ENCODE results near the gene CLTCL1. TPM values are rescaled to one million over a fixed set of nuclear protein-coding genes. Genes with fewer than 3 reads are reported as not detected.

Gene CLTCL1
- total and polyA plus RNA-seq, 2 experiments from 2014 or later: 6.6 to 15.1 TPM

DNA sequence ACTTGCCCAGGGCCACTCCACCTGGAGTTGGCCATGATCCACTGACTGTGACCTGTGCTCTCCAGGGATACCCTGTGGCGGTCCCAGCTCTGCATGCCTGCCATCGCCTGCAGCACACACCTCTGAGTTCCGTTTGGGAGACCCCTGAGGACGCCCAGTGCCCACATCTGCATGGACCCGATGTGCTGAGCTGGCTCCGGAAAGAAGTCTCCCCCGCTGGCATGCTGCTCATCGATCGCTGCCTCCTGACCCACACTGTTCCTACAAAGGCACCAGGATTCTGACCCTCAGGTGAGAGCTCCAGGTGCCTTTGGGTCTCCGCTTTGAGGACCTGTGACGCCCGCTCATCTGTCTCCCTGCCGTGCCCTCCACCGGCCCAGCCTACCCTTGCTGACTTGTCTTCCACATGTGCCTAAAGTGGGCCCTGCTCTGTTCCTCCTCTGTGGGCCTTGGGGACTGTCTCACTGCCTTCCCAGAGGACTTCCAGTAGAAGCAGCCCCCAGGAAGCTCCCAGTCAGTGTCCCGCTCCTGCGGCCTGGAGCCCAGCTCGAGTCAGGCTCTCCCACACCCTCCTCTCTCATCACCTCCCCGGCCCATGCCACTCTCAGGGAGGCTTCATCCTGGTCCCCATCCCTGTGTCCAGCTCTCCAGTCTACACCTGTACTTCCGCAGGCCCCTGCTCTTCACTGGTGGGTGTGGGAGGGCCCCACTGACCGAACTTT is 107.1 kb downstream of the CLTCL1 start (continued):
- no peak for TF ChIP-seq STAT1 (IDR thresholded peaks at IDR 0.05; ENCODE audit: unreplicated experiment)
- TF ChIP-seq EZH2 (IDR thresholded peaks at IDR 0.05; ENCODE audit: low read depth, unreplicated experiment): no peak
- TF ChIP-seq ZNF331 (CRISPR knock-in tag; IDR thresholded peaks at IDR 0.05; ENCODE audit: low read depth): no peak
- TF ChIP-seq REST (IDR thresholded peaks at IDR 0.05; ENCODE audit: unreplicated experiment): no peak

GRCh38 chr22:19183216-19183615 is 108.3 kb downstream of the CLTCL1 start:
- Mint-ChIP-seq H3K4me3 (no peak overlapping the region), H3K4me1 (no peaks in the 10 kb centered on the region), H3K9me3 (no peaks in the 10 kb centered on the region; the same call in 2 of the 3 replicates)

More at GRCh38 chr22:19183216-19183615, 108.3 kb downstream of the CLTCL1 start:
- Histone ChIP-seq H3K36me3 (ENCODE audit: insufficient read depth) (no peaks in the 10 kb centered on the region), H3K4me2 (no peak overlapping the region), H3K27me3 (ENCODE audit: insufficient read depth) (no peaks in the 10 kb centered on the region), H3K79me2 (replicated peaks; ENCODE audit: insufficient read depth) (no peaks in the 10 kb centered on the region), H3K4me1 (ENCODE audit: insufficient read depth) (no peaks in the 10 kb centered on the region; the same call in 1 of the 2 replicates), H3F3A (replicated peaks; ENCODE audit: low read depth) (peaks cover 4% of the 10 kb centered on the region; the same call in 1 of the 2 replicates), H3K4me3 (no peak overlapping the region), H2AFZ (no peak overlapping the region), H3K27ac (ENCODE audit: low read depth) (no peak overlapping the region), H4K20me1 (replicated peaks; ENCODE audit: insufficient read depth) (no peaks in the 10 kb centered on the region), H3K9me2 (ENCODE audit: insufficient read depth) (no peaks in the 10 kb centered on the region)
- no peak for DNase-seq (ENCODE audit: low spot score)
- TF ChIP-seq EZH2 (IDR thresholded peaks at IDR 0.05; ENCODE audit: low read depth, unreplicated experiment): no peak
- TF ChIP-seq ZNF462 (CRISPR knock-in tag; IDR thresholded peaks at IDR 0.05): no peak
- no peak for TF ChIP-seq CTCF (conservative IDR thresholded peaks at IDR 0.05; ENCODE audit: low read depth in 2 of 2)
- no peak for TF ChIP-seq ZNF331 (CRISPR knock-in tag; IDR thresholded peaks at IDR 0.05; ENCODE audit: low read depth)
- TF ChIP-seq JUNB (IDR thresholded peaks at IDR 0.05; ENCODE audit: unreplicated experiment): no peak
- TF ChIP-seq, protein P1, sequence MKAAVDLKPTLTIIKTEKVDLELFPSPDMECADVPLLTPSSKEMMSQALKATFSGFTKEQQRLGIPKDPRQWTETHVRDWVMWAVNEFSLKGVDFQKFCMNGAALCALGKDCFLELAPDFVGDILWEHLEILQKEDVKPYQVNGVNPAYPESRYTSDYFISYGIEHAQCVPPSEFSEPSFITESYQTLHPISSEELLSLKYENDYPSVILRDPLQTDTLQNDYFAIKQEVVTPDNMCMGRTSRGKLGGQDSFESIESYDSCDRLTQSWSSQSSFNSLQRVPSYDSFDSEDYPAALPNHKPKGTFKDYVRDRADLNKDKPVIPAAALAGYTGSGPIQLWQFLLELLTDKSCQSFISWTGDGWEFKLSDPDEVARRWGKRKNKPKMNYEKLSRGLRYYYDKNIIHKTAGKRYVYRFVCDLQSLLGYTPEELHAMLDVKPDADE (IDR thresholded peaks at IDR 0.05): no peak
- peaks cover 10% of the 10 kb centered on the region for H3K27me3 Mint-ChIP-seq (ENCODE audit: insufficient read depth, low read depth, poor library complexity)
- no peak overlapping the region for H3K27ac Mint-ChIP-seq
- no peak for ATAC-seq
- H3K36me3 Mint-ChIP-seq (ENCODE audit: low read depth): no peaks in the 10 kb centered on the region

Measured in GM23338 (cell line).